Measurements from ENCODE around the gene HOXA7.

The HOXA7 gene

GRCh38 chr7:27108390-27109127 is 47.9 kb downstream of the HOXA7 start:
- H3K4me1 ChIP-seq (ENCODE audit: control extremely low read depth in 1 of 4, control insufficient read depth in 4 of 4, insufficient read depth in 4 of 4, low read length in 3 of 4) = peaks cover 0 to 3% (median 0%) of the 10 kb centered on the region in 4 experiments
- DNase-seq = no peak
- ChIA-PET CTCF (interaction anchor here (1.0 to 1.3 kb wide), 3 partner anchors 8 to 23 kb away, joined by 3 to 5 read pairs (median 3); partner anchors contain the start of gene HOXA4), POLR2A (no interaction called here)
- peaks cover 0 to 23% (median 8%) of the 10 kb centered on the region in 5 experiments for H3K27me3 ChIP-seq (replicated peaks in 2 of 5; ENCODE audit: control insufficient read depth in 4 of 5, insufficient read depth in 5 of 5, low read length in 4 of 5)
- whole genome bisulfite sequencing (ENCODE audit: insufficient coverage) = 99% methylated on average over 41 of the region's 41 CpGs
- H3K9me3 ChIP-seq (ENCODE audit: control extremely low read depth in 1 of 5, control insufficient read depth in 4 of 5, insufficient read depth in 2 of 5, low read depth in 1 of 5, low read length in 4 of 5) = no peaks in the 10 kb centered on the region
- H3K36me3 ChIP-seq (ENCODE audit: control insufficient read depth in 4 of 4, insufficient read depth in 4 of 4, low read length in 3 of 4) = peaks cover 5 to 62% (median 41%) of the 10 kb centered on the region in 4 experiments
- H3K27ac ChIP-seq (ENCODE audit: insufficient read depth in 1 of 2, low read depth in 1 of 2, low read length in 2 of 2, poor library complexity in 1 of 2, severe bottlenecking in 2 of 2) = no peak overlapping the region
- no peak overlapping the region for H3K4me3 ChIP-seq (ENCODE audit: control insufficient read depth in 1 of 7, extremely low read depth in 1 of 7, insufficient read depth in 4 of 7, low read depth in 2 of 7, low read length in 6 of 7)

GRCh38 chr7:27107391-27108381 is 48.8 kb downstream of the HOXA7 start:
- Histone ChIP-seq H3K9me3 (ENCODE audit: control extremely low read depth in 1 of 5, control insufficient read depth in 4 of 5, insufficient read depth in 2 of 5, low read depth in 1 of 5, low read length in 4 of 5) (no peaks in the 10 kb centered on the region), H3K27me3 (replicated peaks in 2 of 5; ENCODE audit: control insufficient read depth in 4 of 5, insufficient read depth in 5 of 5, low read length in 4 of 5) (peaks cover 0 to 32% (median 15%) of the 10 kb centered on the region in 5 experiments), H3K36me3 (ENCODE audit: control insufficient read depth in 4 of 4, insufficient read depth in 4 of 4, low read length in 3 of 4) (peaks cover 5 to 54% (median 36%) of the 10 kb centered on the region in 4 experiments), H3K4me3 (ENCODE audit: control insufficient read depth in 1 of 7, extremely low read depth in 1 of 7, insufficient read depth in 4 of 7, low read depth in 2 of 7, low read length in 6 of 7) (no peak overlapping the region), H3K27ac (ENCODE audit: insufficient read depth in 1 of 2, low read depth in 1 of 2, low read length in 2 of 2, poor library complexity in 1 of 2, severe bottlenecking in 2 of 2) (no peak overlapping the region), H3K4me1 (ENCODE audit: control extremely low read depth in 1 of 4, control insufficient read depth in 4 of 4, insufficient read depth in 4 of 4, low read length in 3 of 4) (peaks cover 0 to 11% (median 5%) of the 10 kb centered on the region in 4 experiments)
- CTCF ChIA-PET = interaction anchor here (1.0 to 1.3 kb wide), 3 partner anchors 9 to 24 kb away, joined by 3 to 5 read pairs (median 3); partner anchors contain the start of gene HOXA4
- POLR2A ChIA-PET = no interaction called here
- no peak for DNase-seq
- WGBS (ENCODE audit: insufficient coverage) = 97% methylated on average over 37 of the region's 47 CpGs

GRCh38 chr7:27106901-27107240 is 49.6 kb downstream of the HOXA7 start:
- over 99% methylated on average over 8 of the region's 14 CpGs for WGBS (ENCODE audit: insufficient coverage)
- Histone ChIP-seq H3K27me3 (replicated peaks in 2 of 5; ENCODE audit: control insufficient read depth in 4 of 5, insufficient read depth in 5 of 5, low read length in 4 of 5) (peaks cover 0 to 40% (median 17%) of the 10 kb centered on the region in 5 experiments), H3K4me3 (ENCODE audit: control insufficient read depth in 1 of 7, extremely low read depth in 1 of 7, insufficient read depth in 4 of 7, low read depth in 2 of 7, low read length in 6 of 7) (no peak overlapping the region), H3K36me3 (ENCODE audit: control insufficient read depth in 4 of 4, insufficient read depth in 4 of 4, low read length in 3 of 4) (peaks cover 5 to 54% (median 36%) of the 10 kb centered on the region in 4 experiments), H3K9me3 (ENCODE audit: control extremely low read depth in 1 of 5, control insufficient read depth in 4 of 5, insufficient read depth in 2 of 5, low read depth in 1 of 5, low read length in 4 of 5) (no peaks in the 10 kb centered on the region), H3K4me1 (ENCODE audit: control extremely low read depth in 1 of 4, control insufficient read depth in 4 of 4, insufficient read depth in 4 of 4, low read length in 3 of 4) (peaks cover 0 to 19% (median 11%) of the 10 kb centered on the region in 4 experiments), H3K27ac (ENCODE audit: insufficient read depth in 1 of 2, low read depth in 1 of 2, low read length in 2 of 2, poor library complexity in 1 of 2, severe bottlenecking in 2 of 2) (no peak overlapping the region)
- ChIA-PET CTCF (no interaction called here), POLR2A (no interaction called here)
- no peak for DNase-seq

- Histone ChIP-seq H3K36me3 (ENCODE audit: control insufficient read depth in 4 of 4, insufficient read depth in 4 of 4, low read length in 3 of 4) (peaks cover 4 to 51% (median 33%) of the 10 kb centered on the region in 4 experiments), H3K9me3 (ENCODE audit: control extremely low read depth in 1 of 5, control insufficient read depth in 4 of 5, insufficient read depth in 2 of 5, low read depth in 1 of 5, low read length in 4 of 5) (no peaks in the 10 kb centered on the region), H3K4me1 (ENCODE audit: control extremely low read depth in 1 of 4, control insufficient read depth in 4 of 4, insufficient read depth in 4 of 4, low read length in 3 of 4) (peaks cover 0 to 19% (median 12%) of the 10 kb centered on the region in 4 experiments), H3K27ac (ENCODE audit: insufficient read depth in 1 of 2, low read depth in 1 of 2, low read length in 2 of 2, poor library complexity in 1 of 2, severe bottlenecking in 2 of 2) (no peak overlapping the region), H3K4me3 (ENCODE audit: control insufficient read depth in 1 of 7, extremely low read depth in 1 of 7, insufficient read depth in 4 of 7, low read depth in 2 of 7, low read length in 6 of 7) (no peak overlapping the region), H3K27me3 (replicated peaks in 2 of 5; ENCODE audit: control insufficient read depth in 4 of 5, insufficient read depth in 5 of 5, low read length in 4 of 5) (peaks cover 3 to 45% (median 22%) of the 10 kb centered on the region in 5 experiments)
- ChIA-PET POLR2A (interaction anchor here (1.2 kb wide), 1 partner anchor 12 kb away, joined by 3 read pairs; no protein-coding TSS in a partner anchor), CTCF (interaction anchor here (0.6 to 2.4 kb wide), 3 partner anchors 10 to 251 kb away, joined by 3 to 10 read pairs (median 5); partner anchors contain the start of gene HOXA1)
- DNase-seq = no peak
- 91% methylated on average over 25 of the region's 44 CpGs for WGBS (ENCODE audit: insufficient coverage)
These were observed 50.1 kb downstream of the HOXA7 start for GRCh38 chr7:27106181-27106900.

GRCh38 chr7:27105301-27106031 is 51.0 kb downstream of the HOXA7 start:
- POLR2A ChIA-PET = interaction anchor here (1.2 kb wide), 1 partner anchor 11 kb away, joined by 3 read pairs; no protein-coding TSS in a partner anchor
- CTCF ChIA-PET = interaction anchor here (0.6 to 2.4 kb wide), 5 partner anchors 9 to 250 kb away, joined by 3 to 10 read pairs (median 5); partner anchors contain the start of gene HOXA1
- DNase-seq = no peak
- Histone ChIP-seq H3K27me3 (replicated peaks in 2 of 5; ENCODE audit: control insufficient read depth in 4 of 5, insufficient read depth in 5 of 5, low read length in 4 of 5) (peaks cover 3 to 54% (median 31%) of the 10 kb centered on the region in 5 experiments), H3K27ac (ENCODE audit: insufficient read depth in 1 of 2, low read depth in 1 of 2, low read length in 2 of 2, poor library complexity in 1 of 2, severe bottlenecking in 2 of 2) (no peak overlapping the region), H3K4me1 (ENCODE audit: control extremely low read depth in 1 of 4, control insufficient read depth in 4 of 4, insufficient read depth in 4 of 4, low read length in 3 of 4) (peaks cover 0 to 19% (median 12%) of the 10 kb centered on the region in 4 experiments), H3K4me3 (ENCODE audit: control insufficient read depth in 1 of 7, extremely low read depth in 1 of 7, insufficient read depth in 4 of 7, low read depth in 2 of 7, low read length in 6 of 7) (no peak overlapping the region), H3K9me3 (ENCODE audit: control extremely low read depth in 1 of 5, control insufficient read depth in 4 of 5, insufficient read depth in 2 of 5, low read depth in 1 of 5, low read length in 4 of 5) (no peaks in the 10 kb centered on the region), H3K36me3 (ENCODE audit: control insufficient read depth in 4 of 4, insufficient read depth in 4 of 4, low read length in 3 of 4) (peaks cover 2 to 51% (median 25%) of the 10 kb centered on the region in 4 experiments)
- 94% methylated on average over 5 of the region's 13 CpGs for WGBS (ENCODE audit: insufficient coverage)
